GM13977 (cell line): ENCODE measurements around the gene OTOP1.
"Not testable (repeated sequence)": the region's sequence is repeated elsewhere in the genome, so short reads cannot be mapped to it uniquely, and the experiment has no call there.

Source experiments
- DNase-seq: peaks from one replicate; pipeline ENCODE4 v3.0.0; 2012; ENCODE audit warnings: low spot score
- in situ Hi-C: fragments of 300-500 bp; cut with MboI; formaldehyde crosslinking; loops from one replicate; pipeline ENCODE4 v1.12.0; 2022; ENCODE audit warnings: low sequenced_read_pairs, low pct_unique_long_range_greater_than_20kb, mixed read lengths, inconsistent platforms; ENCODE audit not compliant: unreplicated experiment
- TF ChIP-seq, protein P1 (sequence below): IDR thresholded peaks from 2 replicates; pipeline ENCODE4 v1.5.1; 2012; ENCODE audit warnings: mild to moderate bottlenecking, control low read depth; ENCODE audit not compliant: insufficient read depth; ENCODE audit errors: extremely low read depth, missing control alignments

The OTOP1 gene

DNA sequence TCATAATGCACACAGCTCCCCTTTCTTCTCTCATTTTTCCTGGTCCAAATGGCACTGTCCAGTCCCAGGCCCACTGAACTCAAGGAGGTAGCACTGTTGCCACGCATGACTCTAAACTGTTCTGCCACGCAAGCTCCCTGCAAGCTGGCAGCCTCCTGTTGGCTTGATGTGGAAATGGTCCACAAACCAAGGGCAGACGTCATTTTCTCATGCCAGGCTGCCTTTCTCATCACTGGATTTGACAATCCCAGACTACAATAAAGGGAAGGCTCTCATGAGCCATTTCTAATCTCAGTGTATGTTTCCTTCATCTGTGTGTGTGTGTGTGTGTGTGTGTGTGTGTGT is 22.4 kb downstream of the OTOP1 start:
- in situ Hi-C loops, result no loop called here
- no peak for DNase-seq
- TF ChIP-seq, protein P1, sequence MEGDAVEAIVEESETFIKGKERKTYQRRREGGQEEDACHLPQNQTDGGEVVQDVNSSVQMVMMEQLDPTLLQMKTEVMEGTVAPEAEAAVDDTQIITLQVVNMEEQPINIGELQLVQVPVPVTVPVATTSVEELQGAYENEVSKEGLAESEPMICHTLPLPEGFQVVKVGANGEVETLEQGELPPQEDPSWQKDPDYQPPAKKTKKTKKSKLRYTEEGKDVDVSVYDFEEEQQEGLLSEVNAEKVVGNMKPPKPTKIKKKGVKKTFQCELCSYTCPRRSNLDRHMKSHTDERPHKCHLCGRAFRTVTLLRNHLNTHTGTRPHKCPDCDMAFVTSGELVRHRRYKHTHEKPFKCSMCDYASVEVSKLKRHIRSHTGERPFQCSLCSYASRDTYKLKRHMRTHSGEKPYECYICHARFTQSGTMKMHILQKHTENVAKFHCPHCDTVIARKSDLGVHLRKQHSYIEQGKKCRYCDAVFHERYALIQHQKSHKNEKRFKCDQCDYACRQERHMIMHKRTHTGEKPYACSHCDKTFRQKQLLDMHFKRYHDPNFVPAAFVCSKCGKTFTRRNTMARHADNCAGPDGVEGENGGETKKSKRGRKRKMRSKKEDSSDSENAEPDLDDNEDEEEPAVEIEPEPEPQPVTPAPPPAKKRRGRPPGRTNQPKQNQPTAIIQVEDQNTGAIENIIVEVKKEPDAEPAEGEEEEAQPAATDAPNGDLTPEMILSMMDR, result no peak

DNA sequence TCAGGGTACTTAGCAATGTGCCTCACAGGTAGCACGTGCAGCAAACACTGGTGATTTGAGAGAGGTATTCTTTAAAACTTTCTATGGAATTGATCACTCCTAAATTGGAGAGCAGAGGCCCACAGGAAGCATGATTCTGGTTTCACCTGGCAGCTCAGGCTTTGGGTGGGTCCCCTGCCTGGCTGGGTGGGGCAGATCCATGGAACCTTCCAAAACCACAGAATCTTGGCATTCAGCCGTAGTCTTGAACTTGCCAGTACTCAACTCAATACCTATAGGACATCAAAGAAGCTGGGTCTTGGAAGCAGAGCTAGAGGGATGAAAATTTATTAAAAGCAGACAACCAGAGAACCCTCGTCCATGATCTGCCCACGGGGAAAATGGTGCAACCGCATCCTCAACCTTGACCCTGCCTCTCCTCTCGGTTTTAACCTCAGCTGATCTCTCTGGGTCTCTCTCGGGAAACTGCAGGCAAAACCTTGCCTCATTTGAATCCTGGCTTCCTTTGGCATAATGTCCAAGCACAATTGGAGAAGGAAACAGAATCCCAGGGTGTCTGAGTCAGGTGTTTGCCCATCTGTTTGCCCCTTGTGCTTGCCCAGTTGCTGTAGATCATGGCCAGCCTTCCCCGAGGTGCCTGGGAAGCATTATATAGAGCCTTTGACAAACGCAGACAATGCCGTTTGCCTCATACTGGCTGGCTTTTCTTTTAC is 22.9 kb downstream of the OTOP1 start:
- TF ChIP-seq, protein P1, result no peak
- in situ Hi-C loops, result no loop called here
- DNase-seq, result no peak

DNA sequence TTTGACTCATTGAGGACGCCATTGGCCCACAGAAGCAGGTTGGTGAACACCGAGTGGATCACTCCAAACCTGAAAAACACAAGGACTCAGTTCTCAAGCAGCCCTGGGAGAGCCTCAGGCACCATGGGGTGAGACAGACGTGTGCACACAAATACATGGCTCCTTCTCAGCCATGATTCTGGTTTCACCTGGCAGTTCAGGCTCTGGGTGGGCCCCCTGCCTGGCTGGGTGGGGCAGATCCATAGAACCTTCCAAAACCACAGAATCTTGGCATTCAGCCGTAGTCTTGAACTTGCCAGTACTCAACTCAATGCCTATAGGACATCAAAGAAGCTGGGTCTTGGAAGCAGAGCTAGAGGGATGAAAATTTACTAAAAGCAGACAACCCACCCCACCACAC is 24.2 kb downstream of the OTOP1 start:
- in situ Hi-C loops, result no loop called here
- DNase-seq, result no peak
- TF ChIP-seq, protein P1, result no peak

DNA sequence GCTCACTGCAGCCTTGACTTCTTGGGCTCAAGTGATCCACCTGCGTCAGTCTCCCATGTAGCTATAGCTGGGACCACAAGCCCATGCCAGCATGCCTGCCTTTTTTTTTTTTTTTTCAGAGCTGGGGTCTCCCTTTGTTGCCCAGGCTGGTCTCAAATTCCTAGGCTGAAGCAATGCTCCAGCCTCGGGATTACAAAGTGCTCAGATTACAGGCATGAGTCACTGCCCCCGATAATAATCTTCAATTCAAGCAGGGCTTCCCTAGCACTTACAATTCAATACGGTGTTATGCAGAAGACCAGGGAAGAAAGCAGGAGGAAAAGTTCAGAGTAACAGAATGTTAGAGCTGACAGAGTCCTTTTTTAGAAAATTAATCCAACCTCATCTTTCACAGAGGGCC is 26.1 kb downstream of the OTOP1 start:
- in situ Hi-C loops, result no loop called here
- DNase-seq, result no peak
- TF ChIP-seq, protein P1, result no peak

DNA sequence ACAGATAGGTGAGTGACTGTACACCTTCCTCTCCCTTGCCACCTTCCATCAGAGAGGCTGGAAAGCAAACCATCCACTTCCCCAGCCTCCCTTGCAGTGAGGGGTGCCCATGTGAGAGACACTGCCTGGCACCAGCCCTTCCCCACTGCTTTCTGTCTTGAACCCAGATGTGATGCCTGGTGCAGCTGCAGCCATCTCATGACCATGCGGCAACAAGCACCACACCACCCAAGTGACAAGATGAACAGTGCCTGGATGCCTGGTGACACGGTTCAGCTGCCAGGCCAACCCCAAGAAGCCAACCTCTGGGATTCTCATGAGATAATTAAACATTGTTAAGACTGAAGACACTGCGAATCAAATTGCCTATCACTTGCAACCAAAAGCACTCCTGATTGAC is 31.4 kb downstream of the OTOP1 start:
- TF ChIP-seq, protein P1, result no peak
- DNase-seq, result no peak
- in situ Hi-C loops, result no loop called here

DNA sequence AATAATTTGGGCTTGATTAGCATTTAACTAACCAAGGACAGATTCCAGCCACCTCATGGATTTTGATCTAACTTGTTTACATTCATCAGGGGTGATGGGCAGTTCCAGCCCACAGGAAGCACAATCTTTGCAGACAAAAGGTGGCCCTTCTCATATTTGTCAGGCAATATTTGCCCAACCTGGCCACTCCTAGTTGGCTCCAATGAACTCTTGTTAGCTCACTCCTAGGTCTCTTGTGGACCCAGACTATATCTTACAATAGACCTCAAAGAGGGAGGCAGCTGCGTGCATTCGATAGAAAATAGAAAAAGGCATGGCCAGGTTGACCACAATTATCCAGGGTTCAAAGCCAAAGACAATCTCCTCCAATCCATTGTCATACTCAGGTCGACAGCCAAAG is 38.2 kb downstream of the OTOP1 start:
- DNase-seq, in situ Hi-C loops: not testable (repeated sequence)

DNA sequence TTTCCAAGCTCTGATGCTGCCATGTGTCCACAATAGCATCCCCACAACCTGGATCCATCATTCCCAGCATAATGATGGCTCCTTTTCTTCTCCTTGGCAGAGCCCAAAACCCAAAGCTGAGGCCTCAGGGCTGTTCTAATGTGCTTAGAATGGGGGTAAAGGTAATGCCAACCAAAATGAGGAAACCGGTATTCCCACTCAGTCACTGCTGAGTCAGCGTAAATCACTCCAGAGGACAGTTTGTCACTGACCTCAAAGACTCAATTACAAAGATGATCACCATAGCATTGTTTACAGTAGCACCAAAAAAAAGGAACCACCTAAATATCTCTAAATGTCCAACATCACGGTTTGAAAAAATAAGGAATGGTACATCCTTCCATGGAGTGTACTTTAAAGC is 41.2 kb downstream of the OTOP1 start:
- DNase-seq, result no peak
- TF ChIP-seq, protein P1, result no peak
- in situ Hi-C loops, result no loop called here
